Anterior cingulate cortex (tissue), 58 donors: ENCODE measurements around the gene IER2.
"Not testable (repeated sequence)": the region's sequence is repeated elsewhere in the genome, so short reads cannot be mapped to it uniquely, and the experiment has no call there.

Experiments
- DNase-seq, 58 donors: peaks; one replicate each; lab custom pipeline; 2025; lab: John Stamatoyannopoulos, UW

The IER2 gene

DNA sequence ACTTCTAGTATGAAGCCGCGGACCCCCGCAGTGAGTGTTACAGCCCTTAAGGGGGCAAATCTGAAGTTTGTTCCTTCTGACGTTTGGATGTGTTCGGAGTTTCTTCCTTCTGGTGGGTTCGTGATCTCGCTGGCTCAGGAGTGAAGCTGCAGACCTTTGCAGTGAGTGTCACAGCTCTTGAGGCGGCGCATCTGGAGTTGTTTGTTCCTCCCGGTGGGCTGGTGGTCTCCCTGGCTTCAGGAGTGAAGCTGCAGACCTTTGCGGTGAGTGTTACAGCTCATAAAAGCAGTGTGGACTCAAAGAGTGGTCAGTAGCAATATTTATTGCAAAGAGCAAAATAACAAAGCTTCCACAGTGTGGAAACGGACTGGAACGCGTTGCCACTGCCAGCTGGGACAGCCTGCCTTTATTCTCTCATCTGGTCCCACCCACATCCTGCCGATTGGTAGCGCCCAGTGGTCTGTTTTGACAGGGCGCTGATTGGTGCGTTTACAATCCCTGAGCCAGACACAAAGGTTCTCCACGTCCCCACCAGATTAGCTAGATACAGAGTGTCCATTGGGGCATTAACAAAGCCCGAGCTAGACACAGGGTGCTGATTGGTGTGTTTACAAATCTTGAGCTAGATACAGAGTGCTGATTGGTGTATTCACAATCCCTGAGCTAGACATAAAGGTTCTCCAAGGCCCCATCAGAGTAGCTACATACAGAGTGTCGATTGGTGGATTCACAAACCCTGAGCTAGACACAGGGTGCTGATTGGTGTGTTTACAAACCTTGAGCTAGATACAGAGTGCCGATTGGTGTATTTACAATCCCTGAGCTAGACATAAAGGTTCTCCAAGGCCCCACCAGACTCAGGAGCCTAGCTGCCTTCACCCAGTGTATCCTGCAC, 35.8 kb downstream of the IER2 start:
- peak in 9 of 58 donors; percentile 4 to 42 (median 17) for DNase-seq

DNA sequence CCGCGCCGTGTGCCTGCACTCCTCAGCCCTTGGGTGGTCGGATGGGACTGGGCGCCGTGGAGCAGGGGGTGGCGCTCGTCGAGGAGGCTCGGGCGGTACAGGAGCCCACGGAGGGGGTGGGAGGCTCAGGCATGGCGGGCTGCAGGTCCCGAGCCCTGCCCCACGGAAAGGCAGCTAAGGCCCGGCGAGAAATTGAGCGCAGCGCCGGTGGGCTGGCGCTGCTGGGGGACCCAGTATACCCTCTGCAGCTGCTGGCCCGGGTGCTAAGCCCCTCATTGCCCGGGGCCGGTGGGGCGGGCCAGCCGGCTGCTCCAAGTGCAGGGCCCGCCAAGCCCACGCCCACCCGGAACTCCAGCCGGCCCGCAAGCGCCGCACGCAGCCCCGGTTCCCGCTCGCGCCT, 36.5 kb downstream of the IER2 start:
- not testable (repeated sequence) for DNase-seq

DNA sequence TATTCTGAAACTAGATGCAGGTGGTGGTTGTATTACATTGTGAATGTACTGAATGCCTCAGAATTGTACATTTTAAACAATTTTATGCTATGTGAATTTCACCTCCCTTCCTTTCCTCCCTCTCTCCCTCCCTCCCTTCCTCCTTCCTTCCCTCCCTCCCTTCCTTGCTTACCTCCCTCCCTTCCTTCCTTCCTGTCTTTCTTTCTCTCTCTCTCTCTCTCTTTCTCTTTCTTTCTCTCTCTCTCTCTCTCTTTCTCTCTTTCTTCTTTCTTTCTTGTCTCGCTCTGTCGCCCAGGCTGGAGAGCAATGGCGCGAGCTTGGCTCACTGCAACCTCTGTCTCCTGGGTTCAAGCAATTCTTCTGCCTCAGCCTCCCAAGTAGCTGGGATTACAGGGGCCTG, 37.2 kb downstream of the IER2 start:
- no peak for DNase-seq

DNA sequence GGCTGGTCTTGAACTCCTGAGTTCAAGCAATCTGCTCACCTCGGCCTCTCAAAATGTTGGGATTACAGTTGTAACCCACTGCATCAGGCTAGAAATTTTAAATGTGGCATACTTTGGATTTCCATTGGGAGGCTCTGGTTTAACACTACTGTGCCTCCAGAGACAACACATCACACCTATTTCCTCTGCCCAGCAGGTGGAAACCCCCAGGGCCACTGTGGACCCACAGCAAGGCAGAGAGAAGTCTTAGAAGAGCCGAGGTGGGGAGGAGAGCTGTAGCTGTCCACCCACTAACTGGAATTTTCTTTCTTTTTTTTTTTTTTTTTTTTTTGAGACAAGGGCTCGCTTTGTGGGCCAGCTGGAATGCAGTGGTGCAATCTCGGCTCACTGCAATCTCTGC, 39.4 kb downstream of the IER2 start:
- no peak for DNase-seq

DNA sequence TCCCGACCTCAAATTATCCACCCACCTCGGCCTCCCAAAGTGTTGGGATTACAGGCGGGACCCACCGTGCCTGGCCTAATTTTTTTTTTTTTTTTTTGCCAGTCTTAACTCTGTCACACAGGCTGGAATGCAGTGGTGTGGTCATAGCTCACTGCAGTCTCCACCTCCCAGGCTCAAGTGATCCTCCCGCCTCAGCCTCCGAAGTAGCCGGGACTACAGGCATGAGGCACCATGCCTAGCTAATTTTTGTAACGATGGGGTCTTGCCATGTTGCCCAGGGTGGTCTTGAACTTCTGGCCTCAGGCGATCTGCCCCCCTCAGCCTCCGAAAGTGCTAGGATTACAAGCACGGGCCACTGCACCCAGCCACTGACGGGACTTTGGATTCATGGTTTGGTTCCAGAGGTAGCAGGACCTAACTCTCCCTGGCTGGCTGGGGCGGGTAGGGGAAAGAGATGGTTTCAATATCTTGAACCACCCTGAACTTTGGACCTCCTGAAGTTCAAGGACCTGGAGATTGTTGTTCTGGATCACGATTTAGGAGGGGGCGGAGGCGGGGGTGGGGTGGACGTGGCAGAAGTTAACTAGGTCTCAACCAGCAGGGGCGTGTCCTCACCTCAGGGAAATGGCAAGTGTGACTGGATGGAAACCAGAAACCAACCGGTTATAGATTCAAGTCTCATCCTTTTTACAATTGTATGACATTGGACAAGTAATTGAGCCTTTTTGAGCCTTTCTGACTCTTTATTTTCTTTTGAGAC, 40.8 kb downstream of the IER2 start:
- DNase-seq = no peak

DNA sequence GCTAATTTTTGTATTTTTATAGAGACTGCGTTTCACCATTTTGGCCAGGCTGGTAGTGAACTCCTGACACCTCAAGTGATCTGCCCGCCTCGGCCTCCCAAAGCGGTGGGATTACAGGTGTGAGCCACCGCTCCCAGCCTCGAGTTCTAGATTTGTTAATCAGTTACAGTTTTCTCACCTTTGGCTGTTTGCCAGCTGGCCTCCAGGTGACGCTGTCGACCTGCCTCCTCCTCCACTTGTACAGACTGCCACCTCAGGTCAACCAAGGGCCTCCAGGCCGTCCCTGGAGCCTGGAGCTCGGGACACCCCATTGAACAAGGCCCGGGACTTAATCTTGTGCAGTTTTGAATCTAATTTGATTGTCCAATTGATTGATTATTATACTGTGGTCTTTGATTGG, 45.5 kb downstream of the IER2 start:
- DNase-seq = no peak

DNA sequence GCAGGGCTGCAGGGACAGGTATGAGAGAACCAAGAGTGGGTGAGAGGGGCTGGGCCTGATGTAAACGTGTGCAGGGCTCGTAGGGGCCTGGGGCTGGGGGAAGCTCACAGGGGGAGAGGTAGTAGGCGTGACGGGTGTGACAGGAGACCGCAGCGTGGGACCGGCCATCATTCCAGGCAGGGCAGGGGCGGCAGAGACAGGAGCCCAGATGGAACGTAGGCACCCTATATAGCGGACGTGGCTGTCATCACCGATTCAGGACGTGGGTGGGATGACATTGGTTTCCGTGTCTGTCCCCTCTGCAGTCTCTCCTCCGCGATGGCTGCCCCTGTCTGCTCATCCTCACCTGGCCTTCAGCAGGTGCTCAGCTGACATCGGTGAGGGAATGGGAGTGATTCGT, 48.4 kb downstream of the IER2 start:
- no peak for DNase-seq

DNA sequence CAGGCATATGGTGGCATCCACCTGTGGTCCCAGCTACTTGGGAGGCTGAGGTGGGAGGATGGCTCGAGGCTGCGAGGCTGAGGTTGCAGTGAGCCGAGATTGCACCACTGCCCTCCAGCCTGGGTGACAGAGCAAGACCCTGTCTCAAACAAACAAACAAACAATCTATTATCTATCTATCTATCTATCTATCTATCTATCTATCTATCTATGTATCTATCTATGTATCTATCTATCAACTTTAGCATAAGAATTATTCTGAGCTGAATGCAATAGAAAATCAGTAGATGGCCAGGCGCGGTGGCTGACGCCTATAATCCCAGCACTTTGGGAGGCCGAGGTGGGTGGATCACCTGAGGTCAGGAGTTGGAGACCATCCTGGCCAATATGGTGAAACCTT, 51.9 kb downstream of the IER2 start:
- DNase-seq = not testable (repeated sequence)
